GM12873 (cell line): Measurements from ENCODE around the gene DPP10.

Experiments used
- CTCF ChIP-seq: IDR thresholded peaks from 2 replicates; pipeline ENCODE4 v1.5.1; 2012; ENCODE audit warnings: low read depth, mild to moderate bottlenecking, moderate library complexity, low read length, control low read depth; ENCODE audit not compliant: insufficient read depth; ENCODE audit errors: missing control alignments

DPP10 gene

GRCh38 chr2:114598329-114598728 is 155.9 kb downstream of the DPP10 start:
- no peak for TF ChIP-seq CTCF

GRCh38 chr2:114609203-114609602 is 166.8 kb downstream of the DPP10 start:
- no peak for TF ChIP-seq CTCF

GRCh38 chr2:114609801-114610200 is 167.4 kb downstream of the DPP10 start:
- no peak for TF ChIP-seq CTCF

GRCh38 chr2:114610677-114611076 is 168.2 kb downstream of the DPP10 start:
- TF ChIP-seq CTCF = no peak

GRCh38 chr2:114614592-114614991 is 172.2 kb downstream of the DPP10 start:
- no peak for TF ChIP-seq CTCF

- TF ChIP-seq CTCF = no peak
Observed at GRCh38 chr2:114628481-114628880, 186.0 kb downstream of the DPP10 start.

- TF ChIP-seq CTCF = no peak
Observed at GRCh38 chr2:114631146-114631545, 188.7 kb downstream of the DPP10 start.
